ENCODE measurements around the gene SMO. TPM values are rescaled to one million over a fixed set of nuclear protein-coding genes. Genes with fewer than 3 reads are reported as not detected.
A peak's percentile ranks its signal among the peaks of the same experiment; 100 is the strongest.

SMO gene
- total RNA-seq (not detected), total RNA-seq (0 to 1.5 (median 0.24) reads per million in 172 experiments)
- polyA plus RNA-seq (2013, experiment 1 of 2), result 0.03 TPM
- 0.91 TPM for polyA plus RNA-seq (2013, experiment 2 of 2)

DNA sequence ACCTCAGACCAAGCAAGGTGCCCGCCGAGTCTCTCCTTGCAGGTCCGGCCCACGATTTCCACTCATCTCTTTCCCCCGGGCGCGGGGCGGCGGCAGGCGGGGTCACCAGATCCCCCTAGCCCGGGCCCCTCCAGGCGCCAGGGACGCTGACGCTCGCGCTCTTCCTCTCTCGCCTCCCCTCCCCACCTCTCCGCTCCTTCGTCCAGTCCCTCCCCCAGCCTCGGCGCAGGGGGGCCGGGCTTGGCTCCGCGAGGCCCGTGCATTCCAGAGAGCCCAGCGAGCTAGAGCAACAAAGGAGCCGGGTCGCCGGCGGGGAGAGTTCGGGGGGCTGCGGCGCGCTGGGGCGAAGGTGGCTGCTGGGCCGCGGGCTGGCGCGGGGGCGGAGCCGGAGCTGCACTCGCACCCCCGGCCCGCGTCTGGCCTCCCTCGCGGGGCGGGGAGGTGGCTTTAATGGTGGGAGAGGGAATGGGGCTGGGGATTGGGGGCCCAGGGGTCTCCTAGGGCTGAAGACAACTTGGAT lies at the start of gene SMO:
TSS of gene SMO (plus strand) at position 262 of the 520 bp plus-strand sequence. CDS start 519 bp downstream, outside the sequence.
- Histone ChIP-seq H3K4me3 (ENCODE audit: low read length) (peak within 1 kb of the TSS; percentile 38), H3K27me3 (ENCODE audit: control insufficient read depth in 1 of 2, insufficient read depth in 2 of 2, low read length in 2 of 2) (peaks cover 25 to 43% of the 10 kb centered on the region in 2 experiments), H3K9me3 (ENCODE audit: control insufficient read depth in 1 of 2, insufficient read depth in 1 of 2, low read length in 2 of 2) (no peaks in the 10 kb centered on the region), H3K36me3 (ENCODE audit: insufficient read depth, low read length) (no peaks in the 10 kb centered on the region), H3K4me1 (ENCODE audit: insufficient read depth, low read length) (peaks cover 13% of the 10 kb centered on the region), H3K27ac (ENCODE audit: low read depth in 1 of 2, low read length in 2 of 2) (no peak within 1 kb of the TSS)
- no peaks in the 10 kb centered on the region for H3K9me3 Mint-ChIP-seq
- no peak within 1 kb of the TSS for H3K27ac Mint-ChIP-seq
- peak within 1 kb of the TSS; percentile 87 for H3K4me3 Mint-ChIP-seq
- ChIA-PET POLR2A (interaction anchor here (1.7 kb wide), 1 partner anchor 22 kb away, joined by 4 read pairs; no protein-coding TSS in a partner anchor), CTCF (no interaction called here)
- ATAC-seq (ENCODE audit: poor library complexity) (peak; percentile 44), DNase-seq (peak in 3 of 14 experiments; percentile 12 to 15 (median 14))
- TF ChIP-seq, protein P1, sequence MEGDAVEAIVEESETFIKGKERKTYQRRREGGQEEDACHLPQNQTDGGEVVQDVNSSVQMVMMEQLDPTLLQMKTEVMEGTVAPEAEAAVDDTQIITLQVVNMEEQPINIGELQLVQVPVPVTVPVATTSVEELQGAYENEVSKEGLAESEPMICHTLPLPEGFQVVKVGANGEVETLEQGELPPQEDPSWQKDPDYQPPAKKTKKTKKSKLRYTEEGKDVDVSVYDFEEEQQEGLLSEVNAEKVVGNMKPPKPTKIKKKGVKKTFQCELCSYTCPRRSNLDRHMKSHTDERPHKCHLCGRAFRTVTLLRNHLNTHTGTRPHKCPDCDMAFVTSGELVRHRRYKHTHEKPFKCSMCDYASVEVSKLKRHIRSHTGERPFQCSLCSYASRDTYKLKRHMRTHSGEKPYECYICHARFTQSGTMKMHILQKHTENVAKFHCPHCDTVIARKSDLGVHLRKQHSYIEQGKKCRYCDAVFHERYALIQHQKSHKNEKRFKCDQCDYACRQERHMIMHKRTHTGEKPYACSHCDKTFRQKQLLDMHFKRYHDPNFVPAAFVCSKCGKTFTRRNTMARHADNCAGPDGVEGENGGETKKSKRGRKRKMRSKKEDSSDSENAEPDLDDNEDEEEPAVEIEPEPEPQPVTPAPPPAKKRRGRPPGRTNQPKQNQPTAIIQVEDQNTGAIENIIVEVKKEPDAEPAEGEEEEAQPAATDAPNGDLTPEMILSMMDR (IDR thresholded peaks at IDR 0.05), result no peak
- no peaks in the 10 kb centered on the region for H3K36me3 Mint-ChIP-seq (ENCODE audit: low read depth)
- peaks cover 12% of the 10 kb centered on the region for H3K4me1 Mint-ChIP-seq (ENCODE audit: low read depth)
- intact Hi-C loops (cut with DNase I, micrococcal nuclease), result no loop called here
- peaks cover 73% of the 10 kb centered on the region for H3K27me3 Mint-ChIP-seq

DNA sequence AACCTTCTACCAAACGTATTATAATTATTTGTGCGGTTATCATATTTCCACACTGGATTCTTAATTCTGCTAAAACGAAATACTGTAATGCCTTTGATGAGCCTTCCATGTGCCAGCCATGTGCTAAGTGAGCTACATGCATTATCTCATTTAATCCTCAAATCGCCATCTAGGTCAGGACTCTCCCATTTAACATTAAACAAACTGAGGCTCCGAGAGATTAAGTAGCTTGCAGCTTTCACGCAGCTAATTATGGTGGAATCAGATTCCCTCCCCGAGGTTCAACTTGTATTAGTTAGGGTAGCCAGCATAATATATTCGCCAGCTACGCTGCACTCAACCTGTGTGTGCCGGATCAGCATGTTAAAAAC lies 44.7 kb upstream of the SMO start:
- Histone ChIP-seq H3K9me3 (ENCODE audit: control insufficient read depth in 1 of 2, insufficient read depth in 1 of 2, low read length in 2 of 2) (no peaks in the 10 kb centered on the region), H3K27ac (ENCODE audit: low read depth in 1 of 2, low read length in 2 of 2) (no peak overlapping the region), H3K4me3 (ENCODE audit: low read length) (peak overlapping the region; percentile 70), H3K27me3 (ENCODE audit: control insufficient read depth in 1 of 2, insufficient read depth in 2 of 2, low read length in 2 of 2) (no peaks in the 10 kb centered on the region), H3K4me1 (ENCODE audit: insufficient read depth, low read length) (peaks cover 21% of the 10 kb centered on the region), H3K36me3 (ENCODE audit: insufficient read depth, low read length) (no peaks in the 10 kb centered on the region)
- H3K4me3 Mint-ChIP-seq, result peak overlapping the region; percentile 89
- no peaks in the 10 kb centered on the region for H3K9me3 Mint-ChIP-seq
- no peak for ATAC-seq (ENCODE audit: poor library complexity)
- no peak for DNase-seq
- ChIA-PET CTCF (interaction anchor here (2.5 kb wide), 1 partner anchor 20 kb away, joined by 9 read pairs; no protein-coding TSS in a partner anchor), POLR2A (interaction anchor here (0.7 kb wide), 1 partner anchor 79 kb away, joined by 3 read pairs; no protein-coding TSS in a partner anchor)
- H3K27me3 Mint-ChIP-seq, result peaks cover 6% of the 10 kb centered on the region
- peaks cover 20% of the 10 kb centered on the region for H3K4me1 Mint-ChIP-seq (ENCODE audit: low read depth)
- H3K27ac Mint-ChIP-seq, result peak overlapping the region; percentile 3
- TF ChIP-seq, protein P1 (IDR thresholded peaks at IDR 0.05), result no peak
- no peaks in the 10 kb centered on the region for H3K36me3 Mint-ChIP-seq (ENCODE audit: low read depth)
- intact Hi-C loops (cut with DNase I, micrococcal nuclease), result no loop called here

DNA sequence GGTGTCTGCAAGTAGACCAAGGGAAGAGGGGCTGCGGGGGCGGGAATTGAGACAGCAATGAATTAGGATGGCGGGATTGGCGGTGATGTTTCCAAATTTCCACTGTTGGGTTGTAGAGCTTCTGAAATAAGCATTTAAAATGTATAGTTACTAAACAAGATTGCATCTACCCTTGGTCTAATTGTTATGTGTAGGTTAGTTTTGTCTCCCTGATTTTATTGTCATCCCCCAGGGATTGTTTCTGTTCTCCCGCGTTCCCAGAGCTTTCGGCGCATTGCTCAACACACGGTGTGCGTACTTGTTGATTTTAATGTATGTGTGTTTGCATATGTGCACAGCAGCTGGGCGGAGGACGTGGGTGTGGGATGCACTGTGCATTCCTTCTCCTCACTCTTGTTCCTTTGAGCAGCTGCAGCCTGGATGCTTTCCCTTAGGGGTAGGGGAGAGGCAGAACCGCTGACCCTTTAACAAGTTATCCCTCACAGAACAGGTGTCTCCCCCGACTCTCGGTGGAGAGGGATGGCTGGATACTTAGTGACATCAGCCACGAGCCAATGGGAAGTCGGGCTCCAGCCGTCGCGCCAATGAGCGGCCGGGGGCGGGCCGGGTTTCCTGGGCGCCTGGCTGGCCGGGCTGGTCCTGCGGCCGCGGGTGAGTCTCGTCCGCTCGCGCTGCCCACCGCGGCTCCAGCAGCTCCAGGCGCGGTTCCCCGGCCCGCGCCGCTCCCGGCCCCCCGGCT lies 44.2 kb upstream of the SMO start, which contains the start of gene TSPAN33:
TSS of gene TSPAN33 (plus strand) at position 613 of the 739 bp plus-strand sequence. CDS start 274 bp downstream, outside the sequence.
- H3K4me3 Mint-ChIP-seq, result peak within 1 kb of the TSS; percentile 89
- Histone ChIP-seq H3K9me3 (ENCODE audit: control insufficient read depth in 1 of 2, insufficient read depth in 1 of 2, low read length in 2 of 2) (no peaks in the 10 kb centered on the region), H3K27me3 (ENCODE audit: control insufficient read depth in 1 of 2, insufficient read depth in 2 of 2, low read length in 2 of 2) (no peaks in the 10 kb centered on the region), H3K4me1 (ENCODE audit: insufficient read depth, low read length) (peaks cover 21% of the 10 kb centered on the region), H3K27ac (ENCODE audit: low read depth in 1 of 2, low read length in 2 of 2) (no peak within 1 kb of the TSS), H3K4me3 (ENCODE audit: low read length) (peak within 1 kb of the TSS; percentile 70), H3K36me3 (ENCODE audit: insufficient read depth, low read length) (no peaks in the 10 kb centered on the region)
- no peaks in the 10 kb centered on the region for H3K36me3 Mint-ChIP-seq (ENCODE audit: low read depth)
- ATAC-seq (ENCODE audit: poor library complexity), result peak; percentile 95
- DNase-seq, result peak; percentile 18 to 75 (median 52)
- POLR2A ChIA-PET, result interaction anchor here (0.7 kb wide), 1 partner anchor 79 kb away, joined by 3 read pairs; no protein-coding TSS in a partner anchor
- peak within 1 kb of the TSS; percentile 3 for H3K27ac Mint-ChIP-seq
- intact Hi-C loops (cut with DNase I, micrococcal nuclease), result no loop called here
- peaks cover 6% of the 10 kb centered on the region for H3K27me3 Mint-ChIP-seq
- TF ChIP-seq, protein P1 (IDR thresholded peaks at IDR 0.05), result no peak
- CTCF ChIA-PET, result interaction anchor here (2.5 kb wide), 1 partner anchor 20 kb away, joined by 9 read pairs; no protein-coding TSS in a partner anchor
- peaks cover 20% of the 10 kb centered on the region for H3K4me1 Mint-ChIP-seq (ENCODE audit: low read depth)
- no peaks in the 10 kb centered on the region for H3K9me3 Mint-ChIP-seq
